Activated T-cell treated with anti-CD3 and anti-CD28 coated beads, Interleukin-2, amount 50 U/mL, for 4 hours (primary cell): ENCODE results near the gene SLC25A21. TPM values are rescaled to one million over a fixed set of nuclear protein-coding genes. Genes with fewer than 3 reads are reported as not detected.

Experiments used
- ATAC-seq, 2 donors: fragments of 200-7000 bp; cut with Tn5 transposase; one replicate each; pipeline ENCODE4 v1.10.0; 2021
- DNase-seq: peaks from one replicate; pipeline ENCODE4 v3.0.0-alpha.2; 2020
- H3K27me3 Mint-ChIP-seq: one replicate; pipeline ENCODE4 v1.8.0; 2021; ENCODE audit warnings: low read depth, mixed read lengths
- H3K36me3 Mint-ChIP-seq: one replicate; pipeline ENCODE4 v1.8.0; 2022; ENCODE audit warnings: mixed read lengths; ENCODE audit not compliant: insufficient read depth
- H3K4me1 Mint-ChIP-seq: one replicate; pipeline ENCODE4 v1.8.0; 2021; ENCODE audit warnings: low read depth, mixed read lengths
- H3K4me3 Mint-ChIP-seq: one replicate; pipeline ENCODE4 v1.8.0; 2021; ENCODE audit warnings: mild to moderate bottlenecking, moderate library complexity, mixed read lengths
- H3K9me3 Mint-ChIP-seq: one replicate; pipeline ENCODE4 v1.8.0; 2021; ENCODE audit warnings: mixed read lengths
- total RNA-seq, 3 donors: library from RNA; stranded (reverse); gene quantifications; one replicate each; pipeline ENCODE4 v1.2.1, GENCODE V29; 2021

Gene SLC25A21
- total RNA-seq, 3 donors from 2014 or later: not detected

DNA sequence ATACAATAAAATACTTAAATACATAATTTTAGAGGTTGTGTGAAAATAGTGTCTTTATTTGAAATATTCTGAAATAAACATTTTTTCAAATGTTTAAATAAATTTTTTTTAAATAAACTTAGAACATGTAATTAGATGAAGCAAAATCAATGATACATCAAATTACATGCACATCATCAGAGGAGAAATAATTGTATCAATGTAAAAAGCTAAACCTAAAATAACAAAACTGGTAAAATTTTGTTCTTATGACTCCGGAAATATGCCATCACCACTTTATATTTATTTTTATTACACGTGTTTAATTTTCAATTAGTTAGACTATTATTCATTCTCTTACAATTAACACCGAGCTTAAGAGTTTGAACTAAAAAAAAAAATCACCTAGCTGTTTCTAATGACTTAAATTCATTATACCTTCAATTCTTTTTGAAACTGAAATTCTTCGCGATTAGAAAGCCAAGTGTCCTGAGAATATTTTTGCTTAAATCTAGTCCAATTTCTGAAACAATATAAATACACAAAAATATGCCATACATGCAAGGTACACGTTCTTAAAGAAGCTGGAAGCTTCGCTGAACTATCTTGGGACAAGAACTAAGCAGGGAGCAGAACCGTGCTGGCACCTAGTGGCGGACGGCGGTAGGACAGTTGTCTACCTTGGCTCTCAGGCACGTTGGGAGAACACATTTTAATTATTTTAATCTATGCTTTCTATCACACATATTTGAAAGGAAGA, 230.5 kb downstream of the SLC25A21 start:
- peak in 1 of 2 donors; percentile 71 for ATAC-seq
- Mint-ChIP-seq H3K27me3 (no peaks in the 10 kb centered on the region), H3K9me3 (no peaks in the 10 kb centered on the region), H3K4me1 (no peaks in the 10 kb centered on the region), H3K36me3 (no peaks in the 10 kb centered on the region), H3K4me3 (no peak overlapping the region)
- DNase-seq: peak; percentile 9

GRCh38 chr14:36940476-36940875, 231.9 kb downstream of the SLC25A21 start:
- no peaks in the 10 kb centered on the region for H3K27me3 Mint-ChIP-seq
- H3K4me3 Mint-ChIP-seq: no peak overlapping the region
- DNase-seq: no peak
- no peaks in the 10 kb centered on the region for H3K9me3 Mint-ChIP-seq
- no peak for ATAC-seq
- no peaks in the 10 kb centered on the region for H3K4me1 Mint-ChIP-seq
- H3K36me3 Mint-ChIP-seq: no peaks in the 10 kb centered on the region

- Mint-ChIP-seq H3K4me3 (no peak overlapping the region), H3K36me3 (no peaks in the 10 kb centered on the region), H3K4me1 (no peaks in the 10 kb centered on the region), H3K9me3 (no peaks in the 10 kb centered on the region), H3K27me3 (no peaks in the 10 kb centered on the region)
- ATAC-seq: no peak
- no peak for DNase-seq
These were observed 233.1 kb downstream of the SLC25A21 start for GRCh38 chr14:36939265-36939664.

- H3K27me3 Mint-ChIP-seq: no peaks in the 10 kb centered on the region
- H3K4me1 Mint-ChIP-seq: no peaks in the 10 kb centered on the region
- DNase-seq: no peak
- no peak overlapping the region for H3K4me3 Mint-ChIP-seq
- no peaks in the 10 kb centered on the region for H3K9me3 Mint-ChIP-seq
- H3K36me3 Mint-ChIP-seq: no peaks in the 10 kb centered on the region
- no peak for ATAC-seq
These were observed 233.7 kb downstream of the SLC25A21 start for GRCh38 chr14:36938678-36939077.

- ATAC-seq (no peak), DNase-seq (no peak)
- Mint-ChIP-seq H3K9me3 (no peaks in the 10 kb centered on the region), H3K4me1 (no peaks in the 10 kb centered on the region), H3K27me3 (no peaks in the 10 kb centered on the region), H3K4me3 (no peak overlapping the region), H3K36me3 (no peaks in the 10 kb centered on the region)
These were observed 236.3 kb downstream of the SLC25A21 start for GRCh38 chr14:36935976-36936678.

DNA sequence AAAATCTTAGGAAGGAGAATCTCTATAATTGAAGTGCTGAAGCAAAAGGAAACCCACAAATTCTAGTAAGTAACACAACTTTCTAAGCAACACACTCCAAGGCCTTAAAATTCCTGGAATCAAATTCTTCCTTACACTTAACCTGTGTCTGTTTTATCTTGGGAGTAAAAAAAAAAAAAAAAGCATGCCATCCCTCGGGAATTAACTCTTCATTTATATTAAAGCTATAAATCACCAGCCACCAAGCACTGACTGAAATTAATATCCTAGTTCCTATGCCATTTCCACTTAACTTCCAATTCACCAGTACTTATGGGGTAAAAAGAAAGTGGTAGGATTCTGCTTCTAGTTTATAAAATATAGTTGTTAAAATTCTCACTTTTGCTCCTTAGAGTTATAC, 238.1 kb downstream of the SLC25A21 start:
- H3K4me1 Mint-ChIP-seq: no peaks in the 10 kb centered on the region
- ATAC-seq (no peak), DNase-seq (no peak)
- H3K27me3 Mint-ChIP-seq: no peaks in the 10 kb centered on the region
- H3K36me3 Mint-ChIP-seq: no peaks in the 10 kb centered on the region
- no peak overlapping the region for H3K4me3 Mint-ChIP-seq
- no peaks in the 10 kb centered on the region for H3K9me3 Mint-ChIP-seq

GRCh38 chr14:36931791-36932190, 240.6 kb downstream of the SLC25A21 start:
- ATAC-seq (no peak), DNase-seq (no peak)
- Mint-ChIP-seq H3K9me3 (no peaks in the 10 kb centered on the region), H3K36me3 (no peaks in the 10 kb centered on the region), H3K4me3 (no peak overlapping the region), H3K27me3 (no peaks in the 10 kb centered on the region), H3K4me1 (no peaks in the 10 kb centered on the region)

GRCh38 chr14:36928432-36928831, 244.0 kb downstream of the SLC25A21 start:
- H3K9me3 Mint-ChIP-seq: no peaks in the 10 kb centered on the region
- H3K27me3 Mint-ChIP-seq: no peaks in the 10 kb centered on the region
- no peaks in the 10 kb centered on the region for H3K4me1 Mint-ChIP-seq
- no peaks in the 10 kb centered on the region for H3K36me3 Mint-ChIP-seq
- H3K4me3 Mint-ChIP-seq: no peak overlapping the region
- DNase-seq (no peak), ATAC-seq (no peak)

GRCh38 chr14:36925094-36925493, 247.3 kb downstream of the SLC25A21 start:
- ATAC-seq: no peak
- DNase-seq: no peak
- Mint-ChIP-seq H3K4me3 (no peak overlapping the region), H3K36me3 (no peaks in the 10 kb centered on the region), H3K4me1 (no peaks in the 10 kb centered on the region), H3K27me3 (no peaks in the 10 kb centered on the region), H3K9me3 (no peaks in the 10 kb centered on the region)

- no peak for DNase-seq
- Mint-ChIP-seq H3K27me3 (no peaks in the 10 kb centered on the region), H3K4me1 (no peaks in the 10 kb centered on the region), H3K36me3 (no peaks in the 10 kb centered on the region), H3K9me3 (no peaks in the 10 kb centered on the region), H3K4me3 (no peak overlapping the region)
- ATAC-seq: no peak
These were observed 255.7 kb downstream of the SLC25A21 start for GRCh38 chr14:36916668-36917067.

DNA sequence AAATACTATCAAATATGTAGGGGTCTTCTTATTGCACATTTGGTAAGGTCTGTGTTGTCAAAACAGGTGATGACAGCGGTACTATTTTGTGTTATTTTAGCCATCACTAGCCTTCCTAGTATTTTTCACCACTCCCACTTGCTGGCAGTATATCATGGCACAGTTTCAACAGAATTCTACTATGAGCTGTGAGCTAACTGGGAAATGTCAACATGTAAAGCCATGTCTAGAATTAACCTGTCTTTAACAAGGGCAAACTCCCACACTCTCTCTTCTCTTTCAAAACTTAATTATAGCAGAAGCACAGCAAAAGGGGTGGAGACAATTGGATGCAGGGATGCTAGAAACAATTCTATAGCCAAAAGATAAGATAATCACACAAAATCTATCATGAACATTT, 257.3 kb downstream of the SLC25A21 start:
- ATAC-seq (no peak), DNase-seq (no peak)
- Mint-ChIP-seq H3K4me1 (no peaks in the 10 kb centered on the region), H3K9me3 (no peaks in the 10 kb centered on the region), H3K4me3 (no peak overlapping the region), H3K27me3 (no peaks in the 10 kb centered on the region), H3K36me3 (no peaks in the 10 kb centered on the region)

GRCh38 chr14:36910578-36910977, 261.8 kb downstream of the SLC25A21 start:
- no peaks in the 10 kb centered on the region for H3K36me3 Mint-ChIP-seq
- no peak for ATAC-seq

DNA sequence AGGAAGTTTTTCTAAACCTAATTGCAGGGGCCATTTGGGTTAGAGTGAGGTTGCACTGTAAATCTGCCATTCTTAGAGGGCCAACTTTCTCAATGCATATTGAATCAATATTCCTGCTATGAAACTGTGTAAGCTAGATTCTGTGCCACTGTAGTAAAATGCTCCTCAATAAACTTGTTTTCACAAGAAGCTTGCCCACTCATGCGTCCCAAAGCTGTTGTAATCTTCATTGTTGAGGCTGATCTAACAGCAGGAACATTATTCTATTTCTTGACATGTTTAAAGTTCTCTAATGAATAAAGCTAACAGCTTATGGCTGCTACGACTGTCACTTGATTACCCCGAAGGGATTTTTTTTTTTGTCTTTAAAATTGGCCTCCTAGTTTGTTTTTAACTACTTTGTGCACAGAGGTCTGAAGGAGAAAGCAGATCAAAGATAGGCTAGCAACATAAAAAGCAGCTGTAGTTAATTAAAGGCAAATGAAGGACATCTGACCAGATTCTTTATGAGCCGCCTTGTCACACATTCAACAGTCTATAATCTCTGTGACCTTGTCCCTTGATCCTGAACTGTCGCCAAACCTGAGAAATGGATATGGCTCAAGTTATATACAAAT, 267.0 kb downstream of the SLC25A21 start:
- Mint-ChIP-seq H3K4me1 (no peaks in the 10 kb centered on the region), H3K27me3 (no peaks in the 10 kb centered on the region)

More at GRCh38 chr14:36910578-36910977, 261.8 kb downstream of the SLC25A21 start:
- Mint-ChIP-seq H3K27me3 (no peaks in the 10 kb centered on the region), H3K4me1 (no peaks in the 10 kb centered on the region), H3K9me3 (no peaks in the 10 kb centered on the region), H3K4me3 (no peak overlapping the region)
- no peak for DNase-seq

DNA sequence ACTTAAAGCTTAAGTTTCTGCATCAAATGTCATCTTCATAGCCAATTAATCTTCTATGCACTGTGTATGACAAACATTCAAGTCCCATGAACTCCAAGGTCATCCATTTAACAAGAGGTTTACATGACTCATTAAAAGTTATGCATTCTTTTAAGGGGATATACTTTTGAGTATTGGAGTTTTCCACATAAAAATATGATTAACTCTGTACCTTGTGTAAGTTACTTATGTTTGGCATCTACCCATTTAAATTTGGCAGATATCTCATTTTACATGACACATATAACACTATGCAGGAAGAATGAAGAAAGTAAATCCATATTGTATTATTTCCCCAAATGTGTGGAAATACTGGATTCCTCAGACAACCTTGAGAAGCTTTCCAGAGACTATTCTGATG, 270.5 kb downstream of the SLC25A21 start:
- Mint-ChIP-seq H3K9me3 (peaks cover 4% of the 10 kb centered on the region), H3K27me3 (no peaks in the 10 kb centered on the region), H3K36me3 (no peaks in the 10 kb centered on the region), H3K4me1 (no peaks in the 10 kb centered on the region), H3K4me3 (no peak overlapping the region)
- DNase-seq (no peak), ATAC-seq (no peak)

More for the DNA sequence above, 267.0 kb downstream of the SLC25A21 start:
- Mint-ChIP-seq H3K9me3 (no peaks in the 10 kb centered on the region), H3K4me3 (no peak overlapping the region), H3K36me3 (no peaks in the 10 kb centered on the region)
- ATAC-seq (no peak), DNase-seq (no peak)

DNA sequence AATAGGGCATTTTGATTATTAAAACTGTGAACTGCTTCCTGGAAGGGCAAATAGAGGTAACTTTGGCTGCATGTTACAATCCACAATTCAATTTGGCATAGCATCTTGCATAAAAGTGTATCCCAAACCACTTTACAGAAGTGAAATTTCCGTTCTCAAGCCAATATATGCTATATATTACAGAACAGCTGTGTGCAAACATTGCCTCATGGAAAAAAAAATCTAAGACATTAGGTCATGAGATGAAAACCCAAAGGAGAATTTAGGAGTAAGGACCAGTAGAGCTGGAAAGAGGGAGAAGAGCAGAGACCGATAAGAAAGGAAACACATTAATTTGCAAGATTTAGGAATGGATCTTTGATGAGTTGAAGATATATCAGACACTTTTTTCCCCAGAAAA, 271.6 kb downstream of the SLC25A21 start:
- no peaks in the 10 kb centered on the region for H3K36me3 Mint-ChIP-seq
- no peak overlapping the region for H3K4me3 Mint-ChIP-seq
- H3K4me1 Mint-ChIP-seq: no peaks in the 10 kb centered on the region
- no peaks in the 10 kb centered on the region for H3K27me3 Mint-ChIP-seq
- DNase-seq: no peak
- no peak for ATAC-seq
- peaks cover 4% of the 10 kb centered on the region for H3K9me3 Mint-ChIP-seq
